GM21619 (cell line): ENCODE data around the gene CROCC2.

Experiments
- ATAC-seq: cut with Tn5 transposase; IDR thresholded peaks from one replicate; pipeline ENCODE4 v1.9.1; 2021; ENCODE audit not compliant: unreplicated experiment

The CROCC2 gene

GRCh38 chr2:240919786-240920782, 13.9 kb downstream of the CROCC2 start:
- no peak for ATAC-seq

GRCh38 chr2:240920783-240921231, 14.7 kb downstream of the CROCC2 start:
- no peak for ATAC-seq

GRCh38 chr2:240921311-240921994, 15.3 kb downstream of the CROCC2 start:
- no peak for ATAC-seq

- no peak for ATAC-seq
These were observed 15.8 kb downstream of the CROCC2 start for GRCh38 chr2:240921995-240922244.

- no peak for ATAC-seq
These were observed 16.3 kb downstream of the CROCC2 start for GRCh38 chr2:240922245-240922981.

- ATAC-seq: no peak
These were observed 16.9 kb downstream of the CROCC2 start for GRCh38 chr2:240922982-240923537.

- ATAC-seq: no peak
These were observed 19.0 kb downstream of the CROCC2 start for GRCh38 chr2:240925191-240925567.

- ATAC-seq: no peak
These were observed 19.7 kb downstream of the CROCC2 start for GRCh38 chr2:240925568-240926515.

GRCh38 chr2:240926516-240927389, 20.6 kb downstream of the CROCC2 start:
- ATAC-seq: no peak

- no peak for ATAC-seq
These were observed 21.2 kb downstream of the CROCC2 start for GRCh38 chr2:240927390-240927781.

- ATAC-seq: no peak
These were observed 22.6 kb downstream of the CROCC2 start for GRCh38 chr2:240928476-240929363.

GRCh38 chr2:240929364-240930095, 23.4 kb downstream of the CROCC2 start:
- no peak for ATAC-seq

- no peak for ATAC-seq
These were observed 24.0 kb downstream of the CROCC2 start for GRCh38 chr2:240930096-240930630.

GRCh38 chr2:240930631-240931318, 24.6 kb downstream of the CROCC2 start:
- no peak for ATAC-seq

GRCh38 chr2:240931319-240931949, 25.3 kb downstream of the CROCC2 start:
- ATAC-seq: no peak

- no peak for ATAC-seq
These were observed 26.0 kb downstream of the CROCC2 start for GRCh38 chr2:240932001-240932723.
